Measurements from ENCODE around the gene TGFA. TPM values are rescaled to one million over a fixed set of nuclear protein-coding genes. Genes with fewer than 3 reads are reported as not detected.

TGFA gene
- total RNA-seq, 2 donors from 2014 or later: 21.4 to 25.8 TPM

GRCh38 chr2:70417011-70417410 is 136.6 kb downstream of the TGFA start:
- no peaks in the 10 kb centered on the region for H3K36me3 ChIP-seq
- TF ChIP-seq, protein P1, sequence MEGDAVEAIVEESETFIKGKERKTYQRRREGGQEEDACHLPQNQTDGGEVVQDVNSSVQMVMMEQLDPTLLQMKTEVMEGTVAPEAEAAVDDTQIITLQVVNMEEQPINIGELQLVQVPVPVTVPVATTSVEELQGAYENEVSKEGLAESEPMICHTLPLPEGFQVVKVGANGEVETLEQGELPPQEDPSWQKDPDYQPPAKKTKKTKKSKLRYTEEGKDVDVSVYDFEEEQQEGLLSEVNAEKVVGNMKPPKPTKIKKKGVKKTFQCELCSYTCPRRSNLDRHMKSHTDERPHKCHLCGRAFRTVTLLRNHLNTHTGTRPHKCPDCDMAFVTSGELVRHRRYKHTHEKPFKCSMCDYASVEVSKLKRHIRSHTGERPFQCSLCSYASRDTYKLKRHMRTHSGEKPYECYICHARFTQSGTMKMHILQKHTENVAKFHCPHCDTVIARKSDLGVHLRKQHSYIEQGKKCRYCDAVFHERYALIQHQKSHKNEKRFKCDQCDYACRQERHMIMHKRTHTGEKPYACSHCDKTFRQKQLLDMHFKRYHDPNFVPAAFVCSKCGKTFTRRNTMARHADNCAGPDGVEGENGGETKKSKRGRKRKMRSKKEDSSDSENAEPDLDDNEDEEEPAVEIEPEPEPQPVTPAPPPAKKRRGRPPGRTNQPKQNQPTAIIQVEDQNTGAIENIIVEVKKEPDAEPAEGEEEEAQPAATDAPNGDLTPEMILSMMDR (IDR thresholded peaks at IDR 0.05): no peak
- no peak for DNase-seq
- no peak overlapping the region for H3K9ac ChIP-seq (ENCODE audit: low read depth in 2 of 2, low read length in 2 of 2)
- intact Hi-C loops (cut with DNase I): no loop called here
- H3K27me3 ChIP-seq: no peaks in the 10 kb centered on the region
- H3K27ac ChIP-seq: no peak overlapping the region
- no peak overlapping the region for H3K4me3 ChIP-seq
- H3K4me1 ChIP-seq: no peaks in the 10 kb centered on the region
- no peaks in the 10 kb centered on the region for H3K9me3 ChIP-seq

DNA sequence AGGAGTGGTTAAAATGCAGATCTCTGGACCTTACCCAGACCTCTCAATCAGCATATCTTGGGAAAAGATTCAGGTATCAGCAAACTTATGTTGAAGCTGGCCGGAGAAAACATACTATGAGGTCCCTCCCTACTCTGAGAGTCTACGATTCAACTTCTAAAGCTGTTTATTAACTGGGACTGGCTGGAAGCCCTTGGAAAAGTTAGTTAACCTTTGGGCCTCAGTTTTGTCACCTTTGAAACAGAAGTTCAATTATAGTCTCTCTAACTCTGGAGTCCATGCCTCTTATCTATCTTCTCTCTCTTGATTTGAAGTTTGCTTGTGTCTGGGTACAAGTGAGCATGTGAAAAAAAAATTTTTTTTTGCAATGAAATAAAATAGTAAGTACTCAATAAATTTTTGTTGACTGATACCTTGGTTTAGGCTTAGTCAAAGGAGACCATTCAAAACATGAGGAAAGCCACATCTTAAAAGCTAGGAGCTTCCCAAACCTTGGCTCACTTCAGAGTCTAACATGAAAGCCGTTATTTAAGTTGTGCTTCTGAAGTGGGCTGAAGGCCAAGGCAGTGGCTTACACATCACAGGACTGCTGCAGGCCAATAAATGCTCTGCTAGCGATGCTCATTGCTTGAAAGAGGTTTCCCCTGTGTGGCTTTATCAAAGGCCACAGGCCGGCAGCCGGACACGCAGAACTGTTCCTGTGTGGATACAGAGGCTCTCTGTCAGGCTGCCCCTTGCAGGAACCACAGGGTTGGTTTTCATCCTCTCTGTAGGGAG is 141.1 kb downstream of the TGFA start:
- H3K4me3 ChIP-seq: no peak overlapping the region
- H3K4me1 ChIP-seq: no peaks in the 10 kb centered on the region
- intact Hi-C loops (cut with DNase I): no loop called here
- no peaks in the 10 kb centered on the region for H3K9me3 ChIP-seq
- H3K36me3 ChIP-seq: no peaks in the 10 kb centered on the region
- no peak overlapping the region for H3K9ac ChIP-seq (ENCODE audit: low read depth in 2 of 2, low read length in 2 of 2)
- no peak for DNase-seq
- no peaks in the 10 kb centered on the region for H3K27me3 ChIP-seq
- no peak overlapping the region for H3K27ac ChIP-seq
- TF ChIP-seq, protein P1 (IDR thresholded peaks at IDR 0.05): no peak

DNA sequence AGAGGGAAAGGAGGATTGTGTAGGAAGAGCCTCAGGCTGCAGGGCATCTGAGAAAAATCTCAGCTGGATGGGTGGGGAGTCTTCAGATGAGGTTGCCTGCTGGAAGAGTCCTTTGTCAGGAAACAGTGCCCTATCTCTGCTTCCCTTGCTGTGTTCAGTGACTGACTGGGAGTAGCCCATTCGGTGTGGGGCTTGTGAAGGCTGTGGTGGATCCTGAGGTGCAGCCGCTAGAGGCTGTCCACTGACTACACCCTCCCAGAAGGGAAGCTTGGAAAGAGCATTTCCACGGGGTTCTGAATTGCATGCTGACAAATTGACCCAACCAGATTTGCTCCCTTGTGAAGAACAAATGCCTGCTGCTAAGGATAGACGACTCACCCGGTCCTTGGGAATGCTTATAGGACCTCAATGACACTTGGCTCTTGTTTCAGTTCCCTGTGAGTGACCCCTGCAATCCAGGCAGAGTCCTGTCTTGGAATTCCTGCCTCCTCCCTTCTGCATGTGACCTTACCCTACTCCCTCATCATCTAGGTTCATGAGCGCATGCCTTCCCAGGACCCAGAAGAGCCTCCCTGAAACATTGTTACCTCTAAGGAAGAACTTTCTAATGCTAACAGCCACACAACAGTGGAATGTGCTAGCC is 142.0 kb downstream of the TGFA start:
- H3K27ac ChIP-seq: no peak overlapping the region

DNA sequence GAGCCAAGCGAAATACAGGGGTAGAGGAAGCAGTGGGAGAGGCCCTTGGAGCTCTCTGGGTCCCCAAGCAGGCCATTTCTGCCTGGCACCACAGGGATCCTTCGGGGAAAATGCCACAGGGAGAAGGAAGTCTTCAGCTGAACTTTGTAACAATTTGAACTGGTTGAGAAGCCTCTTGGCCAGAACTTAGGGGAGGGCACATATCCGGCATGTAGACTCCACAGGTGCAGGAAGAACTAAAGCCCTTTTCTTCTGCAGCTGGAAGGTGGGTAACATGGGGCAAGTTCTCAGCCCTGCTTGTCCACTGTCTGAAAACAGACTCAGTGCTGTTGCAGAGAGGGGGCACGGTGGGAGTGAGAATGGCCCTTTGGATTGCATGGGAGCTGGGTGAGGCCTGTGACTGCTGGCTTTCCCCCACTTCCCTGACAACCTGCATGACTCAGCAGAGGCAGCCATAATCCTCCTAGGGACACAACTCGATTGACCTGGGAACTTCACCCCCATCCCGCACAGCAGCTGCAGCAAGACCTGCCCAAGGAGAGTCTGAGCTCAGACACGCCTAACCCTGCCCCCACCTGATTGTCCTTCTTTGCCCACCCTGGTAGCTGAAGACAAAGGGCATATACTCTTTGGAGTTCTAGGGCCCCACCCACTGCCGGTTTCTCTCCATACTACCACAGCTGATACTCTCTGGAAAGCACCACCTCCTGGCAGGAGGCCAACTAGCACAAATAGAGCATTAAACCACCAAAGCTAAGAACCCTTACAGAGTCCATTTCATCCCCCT is 150.2 kb downstream of the TGFA start:
- no peaks in the 10 kb centered on the region for H3K36me3 ChIP-seq
- no peak overlapping the region for H3K27ac ChIP-seq
- H3K4me3 ChIP-seq: no peak overlapping the region
- TF ChIP-seq, protein P1 (IDR thresholded peaks at IDR 0.05): no peak
- no peak overlapping the region for H3K9ac ChIP-seq (ENCODE audit: low read depth in 2 of 2, low read length in 2 of 2)
- intact Hi-C loops (cut with DNase I): no loop called here
- no peaks in the 10 kb centered on the region for H3K27me3 ChIP-seq
- no peaks in the 10 kb centered on the region for H3K9me3 ChIP-seq
- no peaks in the 10 kb centered on the region for H3K4me1 ChIP-seq
- peak; percentile 72 for DNase-seq

More for the DNA sequence above, 142.0 kb downstream of the TGFA start:
- Histone ChIP-seq H3K4me3 (no peak overlapping the region), H3K9me3 (no peaks in the 10 kb centered on the region), H3K9ac (ENCODE audit: low read depth in 2 of 2, low read length in 2 of 2) (no peak overlapping the region), H3K36me3 (no peaks in the 10 kb centered on the region), H3K27me3 (no peaks in the 10 kb centered on the region), H3K4me1 (no peaks in the 10 kb centered on the region)
- DNase-seq: no peak
- TF ChIP-seq, protein P1 (IDR thresholded peaks at IDR 0.05): no peak
- intact Hi-C loops (cut with DNase I): no loop called here

DNA sequence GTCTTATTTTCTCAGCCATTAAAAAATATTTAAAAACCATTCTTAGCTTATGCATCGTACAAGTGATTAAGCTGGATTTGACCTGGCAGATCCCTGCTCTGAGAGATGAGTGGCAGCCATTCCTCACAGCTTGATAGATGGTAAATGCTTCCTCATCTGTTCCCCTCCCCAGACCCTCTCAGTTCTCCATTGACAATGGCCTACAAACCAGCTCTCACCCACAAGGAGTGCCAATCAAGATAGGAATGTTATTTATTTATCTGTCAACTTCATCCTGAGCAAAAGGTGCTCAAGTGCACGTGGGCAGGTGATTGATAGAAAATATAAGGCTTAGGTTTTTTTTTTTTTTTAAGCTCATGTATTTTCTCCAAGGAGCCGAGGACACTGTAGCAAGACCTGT is 153.1 kb downstream of the TGFA start:
- DNase-seq: no peak
- intact Hi-C loops (cut with DNase I): no loop called here

More for the DNA sequence above, 153.1 kb downstream of the TGFA start:
- TF ChIP-seq, protein P1 (IDR thresholded peaks at IDR 0.05): no peak
- Histone ChIP-seq H3K27ac (no peak overlapping the region), H3K9me3 (no peaks in the 10 kb centered on the region), H3K4me1 (no peaks in the 10 kb centered on the region), H3K4me3 (no peak overlapping the region), H3K36me3 (no peaks in the 10 kb centered on the region), H3K27me3 (no peaks in the 10 kb centered on the region), H3K9ac (ENCODE audit: low read depth in 2 of 2, low read length in 2 of 2) (no peak overlapping the region)
